HG03103 (cell line): ENCODE measurements around the gene ZSWIM1.

Experiments used
- ATAC-seq: cut with Tn5 transposase; IDR thresholded peaks from one replicate; pipeline ENCODE4 v1.9.1; 2021; ENCODE audit warnings: low read depth; ENCODE audit not compliant: unreplicated experiment

Gene ZSWIM1

DNA sequence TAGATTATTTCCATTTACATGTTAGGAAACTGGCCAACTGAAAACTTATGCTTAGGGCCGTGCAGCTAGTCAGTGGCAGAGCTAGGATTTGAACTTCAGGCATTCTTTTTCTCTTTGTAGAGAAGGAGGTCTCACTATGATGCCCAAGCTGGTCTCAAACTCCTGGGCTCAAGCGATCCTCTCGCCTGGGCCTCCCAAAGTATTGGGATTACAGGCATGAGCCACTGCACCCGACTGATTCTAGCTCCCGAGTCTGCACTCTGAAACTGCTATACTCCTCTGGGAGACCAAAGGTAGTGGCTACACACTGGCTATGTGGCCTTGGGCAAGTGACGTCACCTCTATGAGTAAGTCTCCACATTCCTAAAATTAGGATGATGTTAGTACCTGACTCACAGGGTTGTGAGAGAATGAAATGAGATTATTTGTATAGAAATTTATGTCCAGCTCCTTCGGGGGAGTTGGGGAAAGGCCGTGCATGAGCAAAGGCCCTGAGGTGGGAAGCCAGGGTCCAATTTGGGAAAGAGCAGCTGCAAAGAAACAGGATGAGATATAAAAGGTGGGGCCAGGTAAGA, 24.6 kb downstream of the ZSWIM1 start:
- ATAC-seq, result no peak

DNA sequence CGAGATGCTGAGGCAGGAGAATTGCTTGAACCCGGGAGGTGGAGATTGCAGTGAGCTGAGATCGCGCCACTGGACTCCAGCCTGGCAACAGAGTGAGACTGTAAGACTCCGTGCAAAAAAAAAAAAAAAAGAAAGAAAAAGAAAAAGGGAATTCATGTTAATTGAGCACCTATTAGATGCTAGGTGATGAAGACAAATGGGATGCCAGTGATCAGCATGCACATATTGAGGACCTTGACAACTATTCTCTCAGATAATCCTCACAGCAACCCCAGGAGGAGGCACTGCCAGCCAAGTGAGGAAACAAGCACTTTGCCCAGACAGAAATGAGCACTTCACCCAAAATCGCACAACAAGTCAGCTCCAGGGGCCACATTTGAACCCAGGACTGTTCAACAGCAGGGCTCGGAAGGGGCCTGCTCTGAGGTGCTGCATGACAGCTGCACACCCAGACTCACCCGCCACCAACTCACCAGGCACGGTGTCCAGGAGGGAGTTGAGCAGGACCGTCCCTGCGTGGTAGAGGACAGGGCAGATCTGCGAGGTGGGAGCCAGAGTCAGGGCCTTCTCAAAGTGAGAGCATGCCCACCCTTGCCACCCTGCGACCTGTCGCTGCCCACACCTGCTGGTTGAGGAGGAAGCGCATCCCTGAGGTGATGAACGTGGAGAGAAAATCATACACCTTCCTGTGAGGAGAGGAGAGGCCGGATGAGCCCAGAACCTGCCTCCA, 26.4 kb downstream of the ZSWIM1 start:
- ATAC-seq, result no peak

DNA sequence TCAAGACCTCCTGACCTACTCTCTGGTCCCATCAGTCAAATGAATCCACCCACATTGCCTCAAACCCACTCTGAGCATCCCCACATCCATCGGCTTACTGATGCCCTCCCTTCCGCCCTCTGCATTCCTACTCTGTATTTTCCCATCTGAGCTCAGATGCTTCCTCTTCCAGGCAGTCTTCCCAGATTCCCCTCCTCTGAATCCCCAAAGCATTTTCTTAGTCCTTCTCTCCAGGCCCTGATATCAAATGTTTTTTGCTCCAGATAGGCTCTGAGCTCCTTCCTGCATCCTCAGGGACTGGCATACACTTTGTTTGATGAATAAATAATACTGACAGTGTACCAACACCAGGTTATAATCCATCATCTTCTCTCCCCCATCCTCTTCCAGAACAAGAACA, 27.1 kb downstream of the ZSWIM1 start:
- no peak for ATAC-seq

DNA sequence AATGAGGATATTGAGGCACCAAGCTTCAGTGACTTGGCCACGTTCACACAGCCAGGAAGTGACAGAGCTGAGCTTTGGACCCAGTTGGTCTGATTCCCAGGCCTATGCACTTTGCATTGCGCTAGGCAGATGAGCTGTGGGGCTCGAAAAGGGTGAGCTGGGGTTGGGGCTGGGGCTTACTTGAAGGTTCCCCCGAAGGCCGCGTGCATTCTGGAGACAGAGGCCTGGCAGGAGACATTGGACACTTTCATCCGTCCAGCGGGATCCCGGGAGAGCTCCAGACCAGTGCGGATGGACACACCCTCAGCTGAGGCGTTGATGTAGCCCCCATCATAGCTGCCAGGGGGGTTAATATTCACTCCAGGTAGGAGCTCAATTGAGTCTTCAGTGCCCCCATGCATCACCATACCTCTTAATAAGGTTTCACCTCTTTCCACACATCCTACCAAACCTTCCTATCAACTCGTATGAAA, 28.3 kb downstream of the ZSWIM1 start:
- ATAC-seq, result no peak

DNA sequence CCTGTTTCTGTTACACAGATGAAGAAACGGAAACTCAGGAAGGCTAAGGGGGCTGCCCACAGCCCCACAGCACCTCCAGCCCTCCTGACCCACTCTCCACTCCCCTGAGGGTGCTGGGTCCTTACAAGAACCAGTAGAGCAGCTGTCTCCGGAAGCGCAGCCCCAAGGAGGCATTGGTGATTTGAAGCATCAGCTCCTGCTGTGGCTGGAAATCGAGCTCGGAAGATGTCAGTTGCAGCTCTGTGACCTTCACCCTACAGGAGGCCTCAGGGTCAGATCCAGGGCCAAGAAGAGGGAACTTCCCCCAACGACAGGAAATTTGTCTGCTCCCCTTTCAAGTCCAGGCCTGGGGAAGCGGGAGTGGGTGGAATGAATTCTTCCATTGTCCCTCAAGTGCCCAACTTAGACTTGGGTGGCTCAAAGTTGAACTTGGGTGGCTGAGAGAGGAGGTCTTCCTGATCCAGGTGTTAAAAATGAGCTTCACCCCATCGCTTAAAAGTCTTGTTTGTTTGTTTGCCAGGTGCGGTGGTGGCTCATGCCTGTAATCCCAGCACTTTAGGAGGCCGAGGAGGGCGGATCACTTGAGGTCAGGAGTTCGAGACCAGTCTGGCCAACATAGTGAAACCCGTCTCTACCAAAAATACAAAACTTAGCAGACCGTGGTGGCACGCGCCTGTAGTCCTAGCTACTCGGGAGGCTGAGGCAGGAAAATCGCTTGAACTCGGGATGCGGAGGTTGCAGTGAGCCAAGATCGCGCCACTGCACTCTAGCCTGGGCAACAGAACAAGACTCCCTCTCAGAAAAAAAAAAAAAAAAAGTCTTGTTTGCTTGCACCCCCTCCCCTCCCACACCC, 29.0 kb downstream of the ZSWIM1 start:
- no peak for ATAC-seq

GRCh38 chr20:45910670-45911485, 29.9 kb downstream of the ZSWIM1 start:
- peak; percentile 84 for ATAC-seq

GRCh38 chr20:45911486-45912343, 30.7 kb downstream of the ZSWIM1 start, which contains the start of gene PLTP:
Gene PLTP (minus strand): TSS chr20:45912155. CDS start chr20:45911452, 703 bp downstream.
- ATAC-seq, result no peak

GRCh38 chr20:45912344-45912682, 31.3 kb downstream of the ZSWIM1 start:
- no peak for ATAC-seq

DNA sequence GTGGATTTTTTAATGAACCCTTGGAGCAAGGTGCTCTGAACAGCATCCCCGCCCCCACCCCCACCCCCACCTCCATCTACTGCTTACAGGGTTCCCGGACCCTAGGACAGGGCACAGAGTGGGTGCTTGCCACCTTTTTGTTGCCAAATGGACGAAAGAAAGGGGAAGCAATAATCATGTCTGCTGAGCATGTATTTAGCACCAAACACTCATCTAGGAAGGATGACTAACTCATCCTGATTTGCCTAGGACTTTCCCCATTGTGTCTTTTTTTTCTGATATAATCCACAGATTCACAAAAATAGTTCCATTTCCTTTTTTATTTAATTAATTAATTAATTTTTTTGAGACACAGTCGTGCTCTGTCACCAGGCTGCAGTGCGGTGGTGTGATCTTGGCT, 32.1 kb downstream of the ZSWIM1 start:
- ATAC-seq, result no peak

GRCh38 chr20:45917790-45918141, 36.7 kb downstream of the ZSWIM1 start:
- no peak for ATAC-seq

DNA sequence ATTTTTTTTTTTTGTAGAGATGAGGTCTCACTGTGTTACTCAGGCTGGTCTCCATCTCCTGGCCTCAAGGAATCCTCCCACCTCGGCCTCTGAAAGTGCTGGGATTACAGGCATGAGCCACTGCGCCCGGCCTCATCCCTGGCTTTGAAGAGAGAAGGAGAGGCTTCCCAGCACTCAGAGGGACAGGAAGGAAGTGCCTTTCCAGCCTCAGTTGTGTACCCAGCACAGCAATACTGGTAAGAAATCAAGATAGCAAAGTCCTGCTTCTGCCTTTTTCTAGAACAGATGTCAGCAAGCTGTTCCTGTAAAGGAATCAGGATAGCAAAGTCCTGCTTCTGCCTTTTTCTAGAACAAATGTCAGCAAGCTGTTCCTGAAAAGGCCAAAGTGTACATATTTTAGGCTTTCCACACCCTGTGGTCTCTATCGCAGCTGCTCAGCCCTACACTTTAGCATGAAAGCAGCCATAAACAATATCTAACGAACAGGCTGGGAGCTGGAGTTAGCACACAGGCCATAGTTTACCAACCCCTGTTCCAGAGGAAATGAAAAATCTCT, 37.2 kb downstream of the ZSWIM1 start:
- no peak for ATAC-seq

DNA sequence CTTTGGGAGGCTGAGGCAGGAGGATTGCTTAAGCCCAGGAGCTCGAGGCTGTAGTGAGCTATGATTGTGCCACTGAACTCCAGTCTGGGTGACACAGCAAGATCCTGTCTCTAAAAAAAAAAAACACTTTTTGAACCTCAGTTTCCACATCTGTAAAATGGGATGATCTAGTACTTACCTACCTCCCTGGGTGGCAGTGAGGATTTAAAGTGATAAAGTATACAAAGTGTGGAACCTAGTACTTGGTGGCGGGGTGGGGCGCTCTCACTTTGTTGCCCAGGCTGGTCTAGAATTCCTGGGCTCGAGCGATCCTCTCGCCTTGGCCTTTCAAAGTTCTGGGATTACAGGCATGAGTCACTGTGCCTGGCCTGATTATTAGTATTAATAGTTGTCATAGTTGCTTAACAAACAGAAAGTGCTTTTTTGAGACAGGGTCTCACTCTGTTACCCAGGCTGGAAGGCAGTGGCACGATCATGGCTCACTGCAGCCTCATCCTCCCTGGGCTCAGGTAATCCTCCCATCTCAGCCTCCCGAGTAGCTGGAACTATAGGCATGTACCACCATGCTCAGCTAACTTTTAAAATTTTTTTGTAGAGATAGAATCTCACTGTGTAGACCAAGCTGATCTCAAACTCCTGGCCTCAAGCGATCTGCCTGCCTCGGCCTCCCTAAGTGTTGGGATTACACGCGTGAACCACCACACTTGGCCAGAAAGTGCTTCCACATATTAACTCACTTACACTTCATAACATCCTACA, 37.9 kb downstream of the ZSWIM1 start:
- ATAC-seq, result no peak

GRCh38 chr20:45919542-45920399, 38.7 kb downstream of the ZSWIM1 start:
- ATAC-seq, result no peak

GRCh38 chr20:45920462-45921336, 39.7 kb downstream of the ZSWIM1 start:
- ATAC-seq, result no peak

DNA sequence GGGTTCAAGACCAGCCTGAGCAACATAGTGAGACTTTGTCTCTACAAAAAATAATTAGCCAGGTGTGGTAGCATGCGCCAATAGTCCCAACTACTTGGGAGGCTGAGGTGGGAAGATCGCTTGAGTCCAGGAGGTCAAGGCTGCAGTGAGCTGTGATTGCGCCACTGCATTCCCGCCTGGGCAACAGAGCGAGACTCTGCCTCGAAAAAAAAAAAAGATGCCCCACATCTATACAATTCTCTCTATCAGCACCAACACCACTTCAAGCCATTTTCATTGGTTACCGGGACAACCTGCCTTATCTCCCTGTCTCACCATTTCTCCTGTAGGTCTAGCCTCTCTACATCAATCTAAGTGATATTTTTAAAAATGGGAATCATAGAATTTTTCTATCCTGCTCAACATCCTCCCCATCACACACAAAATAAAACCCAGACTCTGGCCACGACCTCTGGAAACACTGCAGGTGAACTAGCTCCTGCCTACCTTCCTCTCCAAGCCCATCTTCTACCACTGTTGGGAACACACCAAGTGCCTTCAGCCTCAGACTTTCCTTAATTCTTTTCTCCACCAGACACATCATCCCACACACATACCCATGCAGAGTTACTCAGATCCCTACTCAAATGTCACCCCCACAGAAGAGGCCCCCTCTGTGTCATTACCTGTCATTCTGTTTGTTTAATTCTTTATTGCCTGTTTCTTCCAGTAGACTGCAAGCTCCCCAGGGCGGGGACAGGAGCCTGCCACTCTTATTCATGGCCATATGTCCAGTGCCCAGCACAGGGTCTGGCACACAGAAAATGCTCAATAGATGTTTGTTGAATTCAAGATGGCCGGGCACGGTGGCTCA, 40.5 kb downstream of the ZSWIM1 start:
- ATAC-seq, result no peak
